Loucy (cell line): ENCODE data around the gene LMNTD1.

Experiments used
- CTCF ChIP-seq: fragments of 200-600 bp; sonication (generic); conservative IDR thresholded peaks from 2 replicates; pipeline ENCODE4 v1.5.1; 2014; ENCODE audit warnings: mild to moderate bottlenecking, antibody characterized with exemption, low read length
- EZH2phosphoT487 ChIP-seq: fragments of 200-600 bp; IDR thresholded peaks from 2 replicates; pipeline ENCODE4 v1.6.1; 2018; ENCODE audit warnings: antibody characterized with exemption, mild to moderate bottlenecking, moderate library complexity, borderline replicate concordance

- TF ChIP-seq CTCF (no peak), EZH2phosphoT487 (no peak)
Observed at GRCh38 chr12:25573346-25573745, 20.3 kb upstream of the LMNTD1 start.
